Measurements from ENCODE around the gene CEP131.

Gene CEP131

GRCh38 chr17:81189670-81190530, 32.9 kb downstream of the CEP131 start:
- DNase-seq (ENCODE audit: extremely low read depth in 1 of 2, low read depth in 1 of 2), result no peak

- DNase-seq (ENCODE audit: extremely low read depth in 1 of 2, low read depth in 1 of 2), result no peak
Observed at GRCh38 chr17:81189016-81189415, 33.7 kb downstream of the CEP131 start.

- DNase-seq (ENCODE audit: extremely low read depth in 1 of 2, low read depth in 1 of 2), result no peak
Observed at GRCh38 chr17:81188491-81188840, 34.3 kb downstream of the CEP131 start.

DNA sequence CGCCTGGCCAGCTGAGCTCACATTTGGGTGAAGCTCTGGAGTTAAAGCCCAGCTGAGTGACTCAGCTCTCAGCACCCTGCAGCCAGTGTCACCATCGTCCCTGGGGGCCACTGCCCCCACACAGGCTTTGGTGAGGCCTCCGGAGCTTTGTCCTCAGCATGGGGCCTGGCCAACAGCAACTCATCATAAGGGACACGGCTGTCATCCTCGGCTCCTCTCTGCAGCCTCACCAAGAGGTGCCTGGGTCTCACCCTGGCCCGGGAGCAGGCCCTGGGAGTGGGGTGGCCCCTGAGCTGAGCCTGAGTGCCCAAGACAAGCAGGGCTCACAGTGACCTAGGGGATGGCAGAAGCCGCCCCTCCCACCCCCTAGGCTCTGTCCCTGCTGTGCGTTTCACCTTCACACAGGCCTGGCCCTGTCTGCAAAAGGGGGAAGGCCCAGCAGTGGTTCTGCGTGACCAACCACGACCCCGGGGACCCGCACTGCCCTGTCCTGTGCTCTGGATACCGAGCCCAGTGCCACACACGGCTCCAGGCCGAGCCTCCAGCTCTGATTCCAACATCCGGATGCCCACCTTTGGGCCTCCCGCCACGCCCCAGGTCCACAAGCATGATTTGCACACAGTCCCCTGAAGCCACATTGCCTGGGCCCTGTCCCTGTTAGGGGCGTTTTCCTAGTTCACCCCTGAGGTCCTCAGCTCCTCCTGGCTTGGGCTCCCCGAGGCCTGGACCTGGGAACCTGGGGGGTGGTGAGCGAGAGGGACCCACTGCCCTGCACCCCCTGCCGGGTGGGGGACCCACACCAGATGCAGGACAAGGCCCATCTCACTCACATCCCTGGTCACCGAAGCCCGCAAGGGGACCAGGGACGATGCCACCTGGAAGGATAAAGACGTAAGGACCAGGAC, 34.9 kb downstream of the CEP131 start:
- DNase-seq (ENCODE audit: extremely low read depth in 1 of 2, low read depth in 1 of 2), result no peak

DNA sequence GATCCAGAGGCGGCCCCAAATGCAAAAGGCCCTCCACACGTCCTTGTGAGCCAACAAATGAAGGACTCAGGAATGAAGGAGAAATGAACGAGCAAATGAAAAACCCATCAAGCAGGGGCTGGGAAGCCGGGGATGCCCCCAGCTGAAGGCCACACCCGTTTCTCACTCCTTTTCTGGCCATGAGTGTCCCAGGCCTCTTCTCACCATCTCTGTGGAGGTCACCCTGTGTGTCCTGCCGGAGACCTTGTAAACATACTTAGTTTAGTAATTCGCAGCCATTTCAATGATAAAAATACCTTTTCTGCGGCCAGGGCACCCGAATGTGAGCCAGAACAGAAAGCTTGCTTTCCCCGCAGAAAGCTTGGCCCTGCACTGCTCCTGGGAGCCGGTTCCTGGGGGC, 35.6 kb downstream of the CEP131 start:
- no peak for DNase-seq (ENCODE audit: extremely low read depth in 1 of 2, low read depth in 1 of 2)

DNA sequence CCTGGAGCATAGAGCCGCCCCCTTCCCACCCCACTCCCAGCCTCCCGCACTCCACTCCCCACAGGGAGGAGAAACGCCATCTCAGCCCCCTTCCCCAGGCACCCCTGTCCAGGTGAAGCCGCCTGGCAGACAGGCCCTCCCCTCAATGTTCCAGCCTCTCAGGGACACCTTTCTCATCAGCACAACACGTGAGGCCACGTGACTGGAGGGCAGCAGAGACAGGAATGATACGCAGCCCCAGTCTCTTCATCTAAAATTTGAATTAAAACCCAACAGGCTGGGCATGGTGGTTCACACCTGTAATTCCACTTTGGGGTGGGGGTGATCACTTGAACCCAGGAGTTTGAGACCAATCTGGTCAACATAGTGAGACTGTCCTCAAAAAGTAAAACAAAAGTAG, 36.6 kb downstream of the CEP131 start:
- DNase-seq (ENCODE audit: extremely low read depth in 1 of 2, low read depth in 1 of 2), result no peak

GRCh38 chr17:81184555-81184954, 38.2 kb downstream of the CEP131 start:
- DNase-seq (ENCODE audit: extremely low read depth in 1 of 2, low read depth in 1 of 2), result no peak

DNA sequence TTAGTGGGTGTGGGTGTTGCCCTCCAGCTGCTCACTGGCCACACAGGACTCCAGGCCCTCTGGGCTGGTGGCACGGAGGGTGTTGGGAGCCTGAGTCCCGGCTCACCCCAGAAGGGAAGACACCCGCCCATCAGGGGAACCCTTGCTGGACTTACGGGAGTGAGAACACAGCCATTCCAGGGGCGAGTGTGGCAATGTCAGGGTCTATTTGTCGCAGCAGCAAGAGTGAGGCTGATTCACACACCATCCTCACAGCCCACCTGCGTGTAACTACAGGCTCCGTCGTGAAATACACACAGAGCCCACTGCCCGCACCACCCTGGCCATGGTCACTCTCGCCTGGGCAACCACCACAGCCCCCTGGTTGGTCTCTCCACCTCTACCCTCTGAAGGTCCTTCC, 39.0 kb downstream of the CEP131 start:
- DNase-seq (ENCODE audit: extremely low read depth in 1 of 2, low read depth in 1 of 2), result no peak

GRCh38 chr17:81183316-81183715, 39.4 kb downstream of the CEP131 start:
- no peak for DNase-seq (ENCODE audit: extremely low read depth in 1 of 2, low read depth in 1 of 2)

- no peak for DNase-seq (ENCODE audit: extremely low read depth in 1 of 2, low read depth in 1 of 2)
Observed at GRCh38 chr17:81182596-81182995, 40.2 kb downstream of the CEP131 start.

- DNase-seq (ENCODE audit: extremely low read depth in 1 of 2, low read depth in 1 of 2), result no peak
Observed at GRCh38 chr17:81181811-81182185, 41.0 kb downstream of the CEP131 start.

- no peak for DNase-seq (ENCODE audit: extremely low read depth in 1 of 2, low read depth in 1 of 2)
Observed at GRCh38 chr17:81180836-81181810, 41.6 kb downstream of the CEP131 start.

DNA sequence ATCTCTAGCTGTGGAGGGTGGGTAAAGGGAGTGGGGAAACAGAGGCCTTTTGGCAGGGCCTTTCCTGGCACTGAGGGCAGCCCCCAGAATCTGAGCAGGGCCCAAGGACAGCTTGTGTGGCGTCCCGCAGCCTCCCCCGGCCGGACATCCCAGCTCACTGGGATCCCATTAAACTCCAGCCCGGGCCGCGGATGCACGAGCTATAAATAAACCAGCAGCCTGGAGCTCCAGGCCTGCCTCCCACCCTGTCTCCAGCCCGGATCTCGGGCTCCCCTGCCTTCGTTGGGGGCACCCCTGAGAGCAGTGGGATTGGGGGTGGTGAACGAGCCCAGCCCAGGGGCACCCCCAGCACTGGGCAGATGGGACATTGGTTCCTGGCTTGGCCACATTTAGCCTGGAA, 42.9 kb downstream of the CEP131 start:
- DNase-seq (ENCODE audit: extremely low read depth in 1 of 2, low read depth in 1 of 2), result no peak

DNA sequence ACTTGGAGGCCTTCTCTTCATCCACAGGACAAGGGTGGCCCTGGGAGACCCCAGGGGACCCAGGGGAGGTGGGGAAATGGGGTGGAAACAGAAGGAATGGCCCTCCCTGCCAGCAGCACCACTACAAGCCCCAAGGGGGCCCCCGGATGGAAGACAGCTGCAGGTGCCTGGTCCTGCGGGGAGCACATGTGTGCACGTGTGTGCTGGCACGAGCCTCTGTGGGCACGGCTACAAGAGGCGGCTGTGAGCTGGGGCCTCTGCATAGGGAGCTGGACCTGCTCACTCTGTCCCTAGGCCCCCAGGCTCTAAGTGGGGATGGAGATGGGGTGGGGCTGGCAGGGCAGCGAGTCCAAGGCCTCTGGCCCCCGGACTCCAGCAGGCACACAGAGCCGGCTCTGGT, 43.5 kb downstream of the CEP131 start:
- DNase-seq (ENCODE audit: extremely low read depth in 1 of 2, low read depth in 1 of 2), result no peak

- no peak for DNase-seq (ENCODE audit: extremely low read depth in 1 of 2, low read depth in 1 of 2)
Observed at GRCh38 chr17:81178136-81179091, 44.4 kb downstream of the CEP131 start.

- DNase-seq (ENCODE audit: extremely low read depth in 1 of 2, low read depth in 1 of 2), result no peak
Observed at GRCh38 chr17:81176666-81177065, 46.1 kb downstream of the CEP131 start.

- no peak for DNase-seq (ENCODE audit: extremely low read depth in 1 of 2, low read depth in 1 of 2)
Observed at GRCh38 chr17:81173762-81174155, 49.0 kb downstream of the CEP131 start.

GRCh38 chr17:81173052-81173761, 49.6 kb downstream of the CEP131 start:
- no peak for DNase-seq (ENCODE audit: extremely low read depth in 1 of 2, low read depth in 1 of 2)

GRCh38 chr17:81171941-81172340, 50.8 kb downstream of the CEP131 start:
- no peak for DNase-seq (ENCODE audit: extremely low read depth in 1 of 2, low read depth in 1 of 2)

Data from activated CD8-positive, alpha-beta memory T cell treated with anti-CD3 and anti-CD28 coated beads for 1 hour (primary cell).